Vagina (tissue), 2 donors: ENCODE measurements around the gene RNF144B. TPM values are rescaled to one million over a fixed set of nuclear protein-coding genes. Genes with fewer than 3 reads are reported as not detected.

ENCODE experiments used
- DNase-seq, 2 donors: peaks; one replicate each; pipeline ENCODE4 v3.0.0-alpha.2; 2017; ENCODE audit errors: extremely low spot score in 2 of 2
- H3K27ac ChIP-seq: fragments of 200-600 bp; sonication (generic); one replicate; pipeline ENCODE4 v1.5.1; 2019
- H3K27me3 ChIP-seq: fragments of 200-600 bp; sonication (generic); one replicate; pipeline ENCODE4 v1.5.1; 2019
- H3K36me3 ChIP-seq, 2 donors: fragments of 200-600 bp; sonication (generic); one replicate each; pipeline ENCODE4 v1.5.1; 2017 to 2019
- H3K4me1 ChIP-seq: fragments of 200-600 bp; sonication (generic); one replicate; pipeline ENCODE4 v1.5.1; 2019
- H3K4me3 ChIP-seq, 2 donors: fragments of 200-600 bp; sonication (generic); 1 replicate in 1 of 2; 2 replicates in 1 of 2; pipeline ENCODE4 v1.5.1; 2016 to 2019
- H3K9me3 ChIP-seq: fragments of 200-600 bp; sonication (generic); one replicate; pipeline ENCODE4 v1.5.1; 2019
- CTCF ChIP-seq, 3 experiments: fragments of 450-650 bp in 2 of 3; fragments of 200-600 bp in 1 of 3; sonication (generic) in 1 of 3; IDR thresholded peaks; one replicate each; pipeline ENCODE4 v1.5.1; 2017 to 2019; ENCODE audit warnings: antibody characterized with exemption in 3 of 3, mild to moderate bottlenecking in 2 of 3, moderate library complexity in 2 of 3
- POLR2A ChIP-seq, 2 donors: fragments of 450-650 bp; IDR thresholded peaks; one replicate each; pipeline ENCODE4 v1.6.1; 2017; ENCODE audit warnings: antibody characterized with exemption in 2 of 2, mild to moderate bottlenecking in 2 of 2, moderate library complexity in 2 of 2
- POLR2AphosphoS5 ChIP-seq, 2 donors: sonication (generic); formaldehyde crosslinking; IDR thresholded peaks; one replicate each; pipeline ENCODE4 v1.9.0; 2017; ENCODE audit warnings: antibody characterized with exemption in 2 of 2, mild to moderate bottlenecking in 2 of 2, low read depth in 1 of 2; ENCODE audit not compliant: insufficient read depth in 1 of 2
- intact Hi-C: fragments of 100-400 bp; cut with DNase I; formaldehyde crosslinking; loops from one replicate; pipeline ENCODE4 v1.15.1; 2023
- total RNA-seq: library from RNA; depleted of rRNA; stranded (reverse); fragments of >200 nt; gene quantifications from one replicate; pipeline ENCODE4 v1.2.3, GENCODE V29; 2016

RNF144B gene
- total RNA-seq, 1 donor from 2014 or later = 6.9 TPM

GRCh38 chr6:18507561-18507960 is 120.4 kb downstream of the RNF144B start:
- intact Hi-C loops = no loop called here
- DNase-seq = no peak
- Histone ChIP-seq H3K27me3 (no peaks in the 10 kb centered on the region), H3K4me3 (no peak overlapping the region), H3K36me3 (no peaks in the 10 kb centered on the region), H3K27ac (no peak overlapping the region), H3K9me3 (no peaks in the 10 kb centered on the region), H3K4me1 (peaks cover 7% of the 10 kb centered on the region)
- TF ChIP-seq CTCF (IDR thresholded peaks at IDR 0.05) (no peak), POLR2A (IDR thresholded peaks at IDR 0.05) (no peak), POLR2AphosphoS5 (IDR thresholded peaks at IDR 0.05; ENCODE audit: insufficient read depth in 1 of 2, low read depth in 1 of 2) (no peak)

- H3K27me3 ChIP-seq = no peaks in the 10 kb centered on the region
- intact Hi-C loops = no loop called here
- no peaks in the 10 kb centered on the region for H3K9me3 ChIP-seq
- no peaks in the 10 kb centered on the region for H3K36me3 ChIP-seq
- no peak for TF ChIP-seq POLR2A (IDR thresholded peaks at IDR 0.05)
- TF ChIP-seq POLR2AphosphoS5 (IDR thresholded peaks at IDR 0.05; ENCODE audit: insufficient read depth in 1 of 2, low read depth in 1 of 2) = no peak
- TF ChIP-seq CTCF (IDR thresholded peaks at IDR 0.05) = no peak
- no peak overlapping the region for H3K27ac ChIP-seq
- H3K4me3 ChIP-seq = no peak overlapping the region
- DNase-seq = no peak
- H3K4me1 ChIP-seq = no peaks in the 10 kb centered on the region
These were observed 122.9 kb downstream of the RNF144B start for GRCh38 chr6:18509871-18510643.

- no peaks in the 10 kb centered on the region for H3K4me1 ChIP-seq
- DNase-seq = no peak
- H3K27me3 ChIP-seq = no peaks in the 10 kb centered on the region
- no peaks in the 10 kb centered on the region for H3K36me3 ChIP-seq
- no peaks in the 10 kb centered on the region for H3K9me3 ChIP-seq
- H3K4me3 ChIP-seq = no peak overlapping the region
- H3K27ac ChIP-seq = no peak overlapping the region
- no peak for TF ChIP-seq CTCF (IDR thresholded peaks at IDR 0.05)
- no peak for TF ChIP-seq POLR2A (IDR thresholded peaks at IDR 0.05)
- TF ChIP-seq POLR2AphosphoS5 (IDR thresholded peaks at IDR 0.05; ENCODE audit: insufficient read depth in 1 of 2, low read depth in 1 of 2) = no peak
- intact Hi-C loops = no loop called here
These were observed 123.5 kb downstream of the RNF144B start for GRCh38 chr6:18510644-18511033.

GRCh38 chr6:18511211-18511610 is 124.1 kb downstream of the RNF144B start:
- intact Hi-C loops = no loop called here
- H3K4me1 ChIP-seq = no peaks in the 10 kb centered on the region
- TF ChIP-seq POLR2AphosphoS5 (IDR thresholded peaks at IDR 0.05; ENCODE audit: insufficient read depth in 1 of 2, low read depth in 1 of 2) (no peak), POLR2A (IDR thresholded peaks at IDR 0.05) (no peak), CTCF (IDR thresholded peaks at IDR 0.05) (no peak)
- H3K27ac ChIP-seq = no peak overlapping the region
- H3K9me3 ChIP-seq = no peaks in the 10 kb centered on the region
- H3K27me3 ChIP-seq = no peaks in the 10 kb centered on the region
- no peaks in the 10 kb centered on the region for H3K36me3 ChIP-seq
- no peak for DNase-seq
- H3K4me3 ChIP-seq = no peak overlapping the region

- Histone ChIP-seq H3K4me1 (no peaks in the 10 kb centered on the region), H3K27me3 (no peaks in the 10 kb centered on the region), H3K4me3 (no peak overlapping the region), H3K27ac (no peak overlapping the region), H3K36me3 (no peaks in the 10 kb centered on the region), H3K9me3 (no peaks in the 10 kb centered on the region)
- TF ChIP-seq POLR2AphosphoS5 (IDR thresholded peaks at IDR 0.05; ENCODE audit: insufficient read depth in 1 of 2, low read depth in 1 of 2) = no peak
- no peak for TF ChIP-seq CTCF (IDR thresholded peaks at IDR 0.05)
- no peak for TF ChIP-seq POLR2A (IDR thresholded peaks at IDR 0.05)
- intact Hi-C loops = no loop called here
- no peak for DNase-seq
These were observed 126.2 kb downstream of the RNF144B start for GRCh38 chr6:18513253-18513798.
